Ovary (tissue), 9 donors: ENCODE results near the gene CHST9. TPM values are rescaled to one million over a fixed set of nuclear protein-coding genes. Genes with fewer than 3 reads are reported as not detected.
"Not testable (repeated sequence)": the region's sequence is repeated elsewhere in the genome, so short reads cannot be mapped to it uniquely, and the experiment has no call there.

Experiments
- DNase-seq, 5 donors: peaks; one replicate each; pipeline ENCODE4 v3.0.0-alpha.2; 2019 to 2020
- H3K27ac ChIP-seq, 2 donors: fragments of 200-600 bp; one replicate each; pipeline versions ENCODE4 v1.5.1 to v1.8.0; 2019 to 2022
- H3K27me3 ChIP-seq: fragments of 200-600 bp; one replicate; pipeline ENCODE4 v1.8.0; 2022
- H3K36me3 ChIP-seq: fragments of 200-600 bp; sonication (generic); one replicate; pipeline ENCODE4 v1.5.1; 2019
- H3K4me1 ChIP-seq: one replicate; pipeline ENCODE4 v1.8.1; 2013; ENCODE audit warnings: mild to moderate bottlenecking, moderate library complexity; ENCODE audit not compliant: insufficient read depth
- H3K4me3 ChIP-seq: fragments of 200-600 bp; sonication (generic); one replicate; pipeline ENCODE4 v1.5.1; 2017
- H3K9me3 ChIP-seq, 2 donors: fragments of 200-600 bp in 1 of 2; sonication (generic) in 1 of 2; one replicate each; pipeline versions ENCODE4 v1.5.1 to v1.8.1; 2013 to 2019; ENCODE audit warnings: mild to moderate bottlenecking in 1 of 2, moderate library complexity in 1 of 2
- CTCF ChIP-seq, 3 donors: fragments of 450-650 bp in 2 of 3; fragments of 200-600 bp in 1 of 3; IDR thresholded peaks; one replicate each; pipeline versions ENCODE4 v1.5.1 to v1.8.0; 2016 to 2022; ENCODE audit warnings: antibody characterized with exemption in 3 of 3, mild to moderate bottlenecking in 1 of 3
- EP300 ChIP-seq: sonication (generic); formaldehyde crosslinking; IDR thresholded peaks from one replicate; pipeline ENCODE4 v1.6.1; 2017; ENCODE audit warnings: antibody characterized with exemption
- POLR2A ChIP-seq: fragments of 450-650 bp; IDR thresholded peaks from one replicate; pipeline ENCODE4 v1.6.1; 2017; ENCODE audit warnings: antibody characterized with exemption, mild to moderate bottlenecking, moderate library complexity
- WGBS, 3 donors: extraction: QIAGEN DNeasy Blood & Tissue Kit in 1 of 3; methylation state at CpG; one replicate each; pipeline versions ENCODE4 v1.1.5 to v1.1.7; 2013 to 2017; 5-methylcytosine and 5-hydroxymethylcytosine counted together
- intact Hi-C, 4 donors: fragments of 100-400 bp; cut with DNase I; formaldehyde crosslinking; loops; one replicate each; pipeline versions ENCODE4 v1.11.0 to v1.15.1; 2022 to 2023
- polyA plus RNA-seq, 2 donors: library from polyadenylated mRNA; stranded (reverse); fragments of 200-250 nt in 1 of 2; fragments of 350-450 nt in 1 of 2; fragmentation: Illumina TruSeq in 1 of 2; extraction: RNeasy Lipid Tissue Mini Kit (QIAGEN cat#74804) in 1 of 2; gene quantifications; one replicate each; pipeline ENCODE4 v1.2.3, GENCODE V29; 2013 to 2014
- total RNA-seq, 7 donors: library from RNA; depleted of rRNA in 2 of 7; stranded (reverse); fragments of >200 nt in 2 of 7; fragmentation: NEBNext Ultra II Directional in 3 of 7; extraction: Animal tissue kit (Norgen Biotek cat#: 25700) in 3 of 7; gene quantifications; one replicate each; pipeline versions ENCODE4 v1.1.0 to v1.2.4, GENCODE V29; 2016 to 2023
- donor health status: DM: no; HTN: no; CAD: no; lungs with moderate emphysema.
- donor health status: DM: no; HTN: no; CAD: no.
- donor health status: Bipolar disorder and iron deficiency.
- donor health status: DM: yes; HTN: yes; CAD: no.
- donor health status: DM: no; HTN: no; CAD: no.
- donor health status: DM: yes; HTN: yes; CAD: no.

The CHST9 gene
- total and polyA plus RNA-seq, 9 donors: 0.02 to 3.6 (median 0.12) TPM; not detected in 1

DNA sequence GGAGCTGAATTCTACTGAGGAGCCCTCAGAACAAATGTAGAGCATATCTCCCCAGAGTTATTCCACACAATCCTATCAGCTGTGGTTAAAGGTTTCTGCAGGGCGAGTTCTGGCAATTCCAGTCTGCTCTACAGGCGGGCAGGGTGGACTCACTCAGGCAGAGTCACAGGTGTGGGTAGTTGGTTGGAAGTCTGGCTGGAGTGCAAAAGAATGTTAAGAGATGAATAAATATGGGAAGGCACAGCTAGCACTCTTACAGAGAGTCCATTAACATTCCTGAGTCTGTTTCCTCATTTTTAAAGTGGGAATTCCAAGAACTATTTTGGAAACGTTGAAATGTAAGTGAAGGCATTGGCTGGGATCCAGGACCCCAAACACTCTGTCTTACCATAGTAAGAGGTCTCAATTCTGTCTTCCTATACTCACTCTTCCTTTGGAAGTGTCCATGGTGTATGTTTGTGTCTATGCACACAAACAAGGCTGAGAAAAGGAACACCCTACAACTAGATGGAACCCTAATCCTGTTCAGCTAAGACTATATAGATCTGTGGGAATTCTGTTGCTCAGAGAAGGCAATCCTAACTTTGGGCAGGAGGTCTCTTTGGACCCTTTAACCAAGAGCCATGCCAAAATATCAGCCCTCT lies 256.3 kb downstream of the CHST9 start:
- H3K4me1 ChIP-seq: peaks cover 2% of the 10 kb centered on the region
- intact Hi-C loops: no loop called here
- no peak overlapping the region for H3K27ac ChIP-seq
- H3K27me3 ChIP-seq: no peaks in the 10 kb centered on the region
- 48 to 59% (median 56%) methylated on average over 3 of the region's 3 CpGs for WGBS, 3 donors
- no peak for DNase-seq
- no peaks in the 10 kb centered on the region for H3K9me3 ChIP-seq
- no peak overlapping the region for H3K4me3 ChIP-seq
- TF ChIP-seq POLR2A (no peak), EP300 (no peak), CTCF (IDR thresholded peaks at IDR 0.05) (no peak)
- no peaks in the 10 kb centered on the region for H3K36me3 ChIP-seq

GRCh38 chr18:26927822-26928221 lies 257.3 kb downstream of the CHST9 start:
- WGBS, 3 donors: 50 to 63% (median 56%) methylated on average over 8 of the region's 8 CpGs
- intact Hi-C loops, H3K4me1 ChIP-seq: not testable (repeated sequence)

GRCh38 chr18:26926066-26926675 lies 258.9 kb downstream of the CHST9 start:
- no peak for DNase-seq
- Histone ChIP-seq H3K36me3 (no peaks in the 10 kb centered on the region), H3K9me3 (no peaks in the 10 kb centered on the region), H3K4me1 (peaks cover 2% of the 10 kb centered on the region), H3K27me3 (no peaks in the 10 kb centered on the region), H3K4me3 (no peak overlapping the region), H3K27ac (no peak overlapping the region)
- TF ChIP-seq EP300: no peak
- no peak for TF ChIP-seq CTCF (IDR thresholded peaks at IDR 0.05)
- TF ChIP-seq POLR2A: no peak
- 0 to 47% (median 45%) methylated on average over 1 of the region's 1 CpG for WGBS, 3 donors
- intact Hi-C loops: no loop called here

More at GRCh38 chr18:26927822-26928221, 257.3 kb downstream of the CHST9 start:
- not testable (repeated sequence) for H3K9me3 ChIP-seq, DNase-seq, H3K27ac ChIP-seq, H3K27me3 ChIP-seq, H3K36me3 ChIP-seq, H3K4me3 ChIP-seq

DNA sequence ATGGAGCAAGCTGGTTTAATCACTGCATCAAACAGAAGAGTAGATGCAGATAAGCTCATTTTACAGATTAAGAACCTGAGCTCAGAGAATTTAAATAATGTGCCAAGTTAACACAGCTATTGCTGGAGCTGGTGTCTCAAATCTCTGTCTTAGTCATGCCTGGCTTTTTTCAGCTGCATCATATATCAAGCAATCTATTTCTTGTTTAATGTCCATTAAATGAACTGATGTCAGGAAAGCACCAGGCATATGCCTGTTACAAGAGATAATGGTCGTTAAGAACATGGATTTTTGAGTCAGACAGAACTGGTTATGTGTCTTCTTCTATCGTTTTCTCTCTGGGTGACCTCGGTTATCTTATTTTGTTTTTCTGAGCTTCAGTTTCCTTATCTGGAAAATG lies 259.8 kb downstream of the CHST9 start:
- DNase-seq: no peak
- Histone ChIP-seq H3K9me3 (no peaks in the 10 kb centered on the region), H3K27ac (no peak overlapping the region), H3K36me3 (no peaks in the 10 kb centered on the region), H3K4me1 (peaks cover 2% of the 10 kb centered on the region), H3K4me3 (no peak overlapping the region), H3K27me3 (no peaks in the 10 kb centered on the region)
- no peak for TF ChIP-seq POLR2A
- no peak for TF ChIP-seq EP300
- TF ChIP-seq CTCF (IDR thresholded peaks at IDR 0.05): no peak
- 32 to 33% (median 33%) methylated on average over 3 of the region's 3 CpGs for WGBS, 3 donors
- intact Hi-C loops: no loop called here

DNA sequence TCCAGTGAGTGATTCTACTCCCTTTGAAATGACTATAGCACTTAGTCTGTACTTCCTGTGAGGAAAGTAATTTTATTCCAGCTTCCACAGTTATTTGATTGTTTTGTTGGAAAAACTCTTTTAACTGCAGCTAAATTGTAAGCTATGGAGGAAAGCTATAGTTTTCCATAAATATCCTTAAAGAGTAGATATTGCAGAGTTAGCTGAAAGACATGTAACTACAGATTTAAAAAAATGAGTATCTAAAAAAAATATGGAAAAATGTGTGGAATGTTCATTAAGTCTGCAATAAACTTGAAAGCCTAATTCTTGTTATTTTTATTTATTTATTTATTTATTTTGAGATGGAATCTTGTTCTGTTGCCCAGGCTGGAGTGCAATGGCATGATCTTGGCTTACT lies 262.8 kb downstream of the CHST9 start:
- intact Hi-C loops: no loop called here
- Histone ChIP-seq H3K27me3 (no peaks in the 10 kb centered on the region), H3K9me3 (no peaks in the 10 kb centered on the region), H3K36me3 (no peaks in the 10 kb centered on the region), H3K27ac (no peak overlapping the region), H3K4me1 (peaks cover 3% of the 10 kb centered on the region), H3K4me3 (no peak overlapping the region)
- DNase-seq: no peak
- TF ChIP-seq POLR2A: no peak
- TF ChIP-seq CTCF (IDR thresholded peaks at IDR 0.05): no peak
- TF ChIP-seq EP300: no peak
